Kidney epithelial cell (primary cell): ENCODE data around the gene PPP1R2B. TPM values are rescaled to one million over a fixed set of nuclear protein-coding genes. Genes with fewer than 3 reads are reported as not detected.

Experiments
- DNase-seq: peaks from one replicate; pipeline ENCODE4 v3.0.0-alpha.2; 2010; ENCODE audit warnings: low read depth
- H3K27me3 ChIP-seq: 2 replicates; pipeline ENCODE4 v1.6.0; 2011; ENCODE audit warnings: low read length; ENCODE audit not compliant: control insufficient read depth, insufficient read depth
- H3K36me3 ChIP-seq: 2 replicates; pipeline ENCODE4 v1.5.1; 2011; ENCODE audit warnings: low read length; ENCODE audit not compliant: control insufficient read depth, insufficient read depth
- H3K4me3 ChIP-seq: 2 replicates; pipeline ENCODE4 v1.5.1; 2011; ENCODE audit warnings: low read depth, mild to moderate bottlenecking, control low read depth, low read length
- total RNA-seq: library from RNA; depleted of rRNA; stranded (reverse); fragments of >200 nt; gene quantifications from 2 replicates; pipeline ENCODE4 v1.2.3, GENCODE V29; 2015
- TF ChIP-seq, protein P1 (sequence below): IDR thresholded peaks from 2 replicates; pipeline ENCODE4 v1.5.1; 2011; ENCODE audit warnings: mild to moderate bottlenecking, moderate library complexity, low read length, control low read depth, inconsistent platforms; ENCODE audit not compliant: insufficient read depth, poor library complexity, severe bottlenecking

PPP1R2B gene
- total RNA-seq, 1 donor from 2014 or later, result not detected

- TF ChIP-seq, protein P1, sequence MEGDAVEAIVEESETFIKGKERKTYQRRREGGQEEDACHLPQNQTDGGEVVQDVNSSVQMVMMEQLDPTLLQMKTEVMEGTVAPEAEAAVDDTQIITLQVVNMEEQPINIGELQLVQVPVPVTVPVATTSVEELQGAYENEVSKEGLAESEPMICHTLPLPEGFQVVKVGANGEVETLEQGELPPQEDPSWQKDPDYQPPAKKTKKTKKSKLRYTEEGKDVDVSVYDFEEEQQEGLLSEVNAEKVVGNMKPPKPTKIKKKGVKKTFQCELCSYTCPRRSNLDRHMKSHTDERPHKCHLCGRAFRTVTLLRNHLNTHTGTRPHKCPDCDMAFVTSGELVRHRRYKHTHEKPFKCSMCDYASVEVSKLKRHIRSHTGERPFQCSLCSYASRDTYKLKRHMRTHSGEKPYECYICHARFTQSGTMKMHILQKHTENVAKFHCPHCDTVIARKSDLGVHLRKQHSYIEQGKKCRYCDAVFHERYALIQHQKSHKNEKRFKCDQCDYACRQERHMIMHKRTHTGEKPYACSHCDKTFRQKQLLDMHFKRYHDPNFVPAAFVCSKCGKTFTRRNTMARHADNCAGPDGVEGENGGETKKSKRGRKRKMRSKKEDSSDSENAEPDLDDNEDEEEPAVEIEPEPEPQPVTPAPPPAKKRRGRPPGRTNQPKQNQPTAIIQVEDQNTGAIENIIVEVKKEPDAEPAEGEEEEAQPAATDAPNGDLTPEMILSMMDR, result no peak
- Histone ChIP-seq H3K4me3 (no peak overlapping the region), H3K36me3 (no peaks in the 10 kb centered on the region), H3K27me3 (no peaks in the 10 kb centered on the region)
- no peak for DNase-seq
These were observed 30.6 kb upstream of the PPP1R2B start for GRCh38 chr5:156819537-156819936.

GRCh38 chr5:156819967-156820581 lies 30.0 kb upstream of the PPP1R2B start:
- no peaks in the 10 kb centered on the region for H3K27me3 ChIP-seq
- no peaks in the 10 kb centered on the region for H3K36me3 ChIP-seq
- H3K4me3 ChIP-seq, result no peak overlapping the region
- DNase-seq, result no peak
- TF ChIP-seq, protein P1, result no peak

- DNase-seq, result no peak
- TF ChIP-seq, protein P1, result no peak
These were observed 25.9 kb upstream of the PPP1R2B start for GRCh38 chr5:156824241-156824640.

DNA sequence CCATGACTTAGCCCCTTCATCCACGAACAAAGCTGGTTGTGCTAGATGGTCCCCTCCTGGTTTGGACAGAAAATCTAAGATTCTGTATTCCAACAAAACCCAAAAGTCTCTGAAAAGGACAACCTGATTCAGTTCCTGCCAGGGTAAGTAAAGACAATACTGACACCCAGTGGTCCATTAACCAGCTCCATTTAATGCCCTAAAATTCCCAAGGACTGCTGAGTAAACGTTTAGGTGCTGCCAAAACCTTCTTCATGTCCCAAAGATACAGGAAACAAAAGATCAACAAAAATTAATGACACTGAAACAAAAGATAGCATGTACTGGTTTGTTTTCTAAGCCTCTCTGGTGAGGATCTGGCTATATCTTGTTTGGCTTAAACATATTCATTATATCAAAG lies 25.3 kb upstream of the PPP1R2B start:
- TF ChIP-seq, protein P1, result peak; percentile 50
- no peaks in the 10 kb centered on the region for H3K27me3 ChIP-seq
- peak; percentile 10 for DNase-seq
- no peaks in the 10 kb centered on the region for H3K36me3 ChIP-seq
- H3K4me3 ChIP-seq, result no peak overlapping the region

More at GRCh38 chr5:156824241-156824640, 25.9 kb upstream of the PPP1R2B start:
- H3K4me3 ChIP-seq, result no peak overlapping the region
- no peaks in the 10 kb centered on the region for H3K27me3 ChIP-seq
- H3K36me3 ChIP-seq, result no peaks in the 10 kb centered on the region

DNA sequence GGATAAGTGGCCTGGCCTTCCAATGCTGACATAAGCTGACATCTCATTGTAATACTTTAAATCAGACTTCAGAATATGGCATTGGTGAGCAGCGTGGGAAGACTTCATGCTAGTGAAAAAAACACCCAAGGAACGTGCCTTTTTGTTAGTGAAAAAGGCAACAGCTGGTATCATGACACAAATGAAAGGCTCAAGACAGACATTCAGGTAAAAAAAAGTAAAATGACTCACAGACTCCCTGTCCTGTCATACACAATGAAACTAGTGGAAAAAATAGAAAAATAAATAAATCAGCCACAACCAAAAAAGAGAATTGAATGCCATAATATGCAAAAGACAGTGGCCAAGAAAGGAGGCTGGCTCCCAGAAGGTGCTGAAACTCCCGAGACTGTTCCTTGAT lies 24.4 kb upstream of the PPP1R2B start:
- DNase-seq, result no peak
- Histone ChIP-seq H3K4me3 (no peak overlapping the region), H3K36me3 (no peaks in the 10 kb centered on the region), H3K27me3 (no peaks in the 10 kb centered on the region)
- TF ChIP-seq, protein P1, result no peak

GRCh38 chr5:156826150-156826549 lies 23.9 kb upstream of the PPP1R2B start:
- H3K4me3 ChIP-seq, result no peak overlapping the region
- DNase-seq, result no peak
- TF ChIP-seq, protein P1, result no peak

More at GRCh38 chr5:156826150-156826549, 23.9 kb upstream of the PPP1R2B start:
- H3K36me3 ChIP-seq, result no peaks in the 10 kb centered on the region
- H3K27me3 ChIP-seq, result no peaks in the 10 kb centered on the region
